GM12878 (cell line): ENCODE results near the gene APOE. TPM values are rescaled to one million over a fixed set of nuclear protein-coding genes. Genes with fewer than 3 reads are reported as not detected.

Source experiments
- CUX1 ChIP-seq: IDR thresholded peaks from 2 replicates; pipeline ENCODE4 v1.6.1; 2012; ENCODE audit warnings: improper control_type of control experiment, low read depth, low read length; ENCODE audit not compliant: insufficient replicate concordance
- ELK1 ChIP-seq: IDR thresholded peaks from 2 replicates; pipeline ENCODE4 v1.6.1; 2012; ENCODE audit warnings: low read depth, low read length, improper control_type of control experiment
- MTA3 ChIP-seq: IDR thresholded peaks from 2 replicates; pipeline ENCODE4 v1.6.1; 2012; ENCODE audit warnings: low read length, inconsistent platforms, borderline replicate concordance
- ZNF592 ChIP-seq: fragments of 450-650 bp; IDR thresholded peaks from 2 replicates; pipeline ENCODE4 v1.6.1; 2017; ENCODE audit warnings: mild to moderate bottlenecking, moderate library complexity
- polyA plus RNA-seq, 11 experiments: library from polyadenylated mRNA; depleted of rRNA in 4 of 11; unstranded in 6 of 11; stranded (reverse) in 5 of 11; fragments of >200 nt; fragmentation: Nextera tagmentation in 4 of 11; fragmentation: Illumina TruSeq in 1 of 11; extraction: Ambion mirVana in 4 of 11; extraction: Trizol in 1 of 11; gene quantifications; 1 replicate in 1 of 11; 2 replicates in 10 of 11; pipeline versions ENCODE4 v1.2.1 to v1.2.3, GENCODE V29; 2011 to 2016; ENCODE audit warnings: inconsistent platforms in 2 of 11, missing spikeins in 2 of 11, low read depth in 1 of 11
- total RNA-seq, 4 experiments: library from RNA; depleted of rRNA in 3 of 4; stranded (reverse); fragments of >200 nt in 3 of 4; fragmentation: Illumina TruSeq in 1 of 4; extraction: Trizol in 1 of 4; gene quantifications; 2 replicates each; pipeline versions ENCODE4 v1.2.1 to v1.2.3, GENCODE V29; 2013 to 2021

The APOE gene
- total and polyA plus RNA-seq, 10 of the 15 experiments (the other 5 are each of a cell fraction or from before 2014, with no cell fraction given), result 0.22 to 3.7 (median 0.44) TPM; not detected in 4

GRCh38 chr19:44894052-44894400, 11.6 kb upstream of the APOE start (continued):
- TF ChIP-seq CUX1 (no peak), ELK1 (no peak), MTA3 (no peak), ZNF592 (no peak)
